Liver (tissue), 3 donors: ENCODE results near the gene USP35.

Experiments used
- CTCF ChIP-seq: fragments of 150-350 bp; IDR thresholded peaks from 2 replicates; pipeline ENCODE4 v1.5.1; 2017; ENCODE audit warnings: improper control_type of control experiment, low read depth, low read length; ENCODE audit not compliant: missing input control
- GABPA ChIP-seq, 2 donors: IDR thresholded peaks in 1 of 2; conservative IDR thresholded peaks in 1 of 2; 2 replicates each; pipeline ENCODE4 v1.6.1; 2016; ENCODE audit warnings: antibody characterized with exemption in 2 of 2, mild to moderate bottlenecking in 1 of 2, moderate library complexity in 1 of 2
- HNF4G ChIP-seq: IDR thresholded peaks from 2 replicates; pipeline ENCODE4 v1.6.1; 2016; ENCODE audit warnings: antibody characterized with exemption
- MAX ChIP-seq: IDR thresholded peaks from 2 replicates; pipeline ENCODE4 v1.6.1; 2016; ENCODE audit warnings: antibody characterized with exemption
- NR2F2 ChIP-seq: IDR thresholded peaks from 2 replicates; pipeline ENCODE4 v1.6.1; 2016; ENCODE audit warnings: antibody characterized with exemption
- RAD21 ChIP-seq, 2 donors: IDR thresholded peaks; 2 replicates each; pipeline ENCODE4 v1.6.1; 2016; ENCODE audit warnings: antibody characterized with exemption in 2 of 2, mild to moderate bottlenecking in 2 of 2
- REST ChIP-seq: IDR thresholded peaks from 2 replicates; pipeline ENCODE4 v1.6.1; 2016; ENCODE audit warnings: antibody characterized with exemption, mild to moderate bottlenecking
- RXRA ChIP-seq, 2 donors: IDR thresholded peaks; 2 replicates each; pipeline ENCODE4 v1.6.1; 2017 to 2018; ENCODE audit warnings: antibody characterized with exemption in 2 of 2, mild to moderate bottlenecking in 1 of 2
- TAF1 ChIP-seq: conservative IDR thresholded peaks from 2 replicates; pipeline ENCODE4 v1.6.1; 2016; ENCODE audit warnings: antibody characterized with exemption, mild to moderate bottlenecking
- YY1 ChIP-seq: IDR thresholded peaks from 2 replicates; pipeline ENCODE4 v1.6.1; 2016; ENCODE audit warnings: antibody characterized with exemption, mild to moderate bottlenecking
- ZBTB33 ChIP-seq: IDR thresholded peaks from 2 replicates; pipeline ENCODE4 v1.6.1; 2016; ENCODE audit warnings: antibody characterized with exemption
- donor health status: healthy.
- donor health status: healthy.

GRCh38 chr11:78230161-78230877 is 41.6 kb downstream of the USP35 start:
- no peak for TF ChIP-seq CTCF
- no peak for TF ChIP-seq RXRA (IDR thresholded peaks at IDR 0.05)
- TF ChIP-seq YY1 = no peak
- TF ChIP-seq HNF4G = no peak
- TF ChIP-seq ZBTB33 = no peak
- TF ChIP-seq REST = no peak
- no peak for TF ChIP-seq RAD21 (IDR thresholded peaks at IDR 0.05)
- no peak for TF ChIP-seq TAF1
- TF ChIP-seq NR2F2 = no peak
- no peak for TF ChIP-seq MAX
- TF ChIP-seq GABPA (IDR thresholded peaks at IDR 0.05 in 1 of 2, conservative IDR thresholded peaks at IDR 0.05 in 1 of 2) = no peak
